Fibroblast of lung (primary cell): ENCODE data around the gene TIFAB.

ENCODE experiments used
- CTCF ChIP-seq, 2 donors: IDR thresholded peaks in 1 of 2; conservative IDR thresholded peaks in 1 of 2; 1 replicate in 1 of 2; 2 replicates in 1 of 2; pipeline ENCODE4 v1.5.1; 2011 to 2012; ENCODE audit warnings: low read length in 2 of 2, control low read depth in 1 of 2, inconsistent platforms in 1 of 2, low read depth in 1 of 2, mild to moderate bottlenecking in 1 of 2
- EZH2 ChIP-seq: IDR thresholded peaks from 2 replicates; pipeline ENCODE4 v1.5.1; 2012; ENCODE audit warnings: low read length, control low read depth, mild to moderate bottlenecking; ENCODE audit errors: missing control alignments

GRCh38 chr5:135450336-135450735 lies 1.8 kb downstream of the TIFAB start:
- no peak for TF ChIP-seq CTCF (conservative IDR thresholded peaks at IDR 0.05 in 1 of 2, IDR thresholded peaks at IDR 0.05 in 1 of 2; ENCODE audit: low read depth in 1 of 2, low read length in 2 of 2)
- TF ChIP-seq EZH2, result no peak
